Stimulated activated CD8-positive, alpha-beta memory T cell treated with anti-CD3 and anti-CD28 coated beads, Interleukin-2, amount 100 ng/mL, for 1 hour (primary cell): ENCODE data around the gene SLC49A3.
"Not testable (repeated sequence)": the region's sequence is repeated elsewhere in the genome, so short reads cannot be mapped to it uniquely, and the experiment has no call there.

Source experiments
- DNase-seq, 2 donors: peaks; one replicate each; pipeline ENCODE4 v3.0.0-alpha.2; 2020; ENCODE audit warnings: low read depth in 2 of 2

SLC49A3 gene

DNA sequence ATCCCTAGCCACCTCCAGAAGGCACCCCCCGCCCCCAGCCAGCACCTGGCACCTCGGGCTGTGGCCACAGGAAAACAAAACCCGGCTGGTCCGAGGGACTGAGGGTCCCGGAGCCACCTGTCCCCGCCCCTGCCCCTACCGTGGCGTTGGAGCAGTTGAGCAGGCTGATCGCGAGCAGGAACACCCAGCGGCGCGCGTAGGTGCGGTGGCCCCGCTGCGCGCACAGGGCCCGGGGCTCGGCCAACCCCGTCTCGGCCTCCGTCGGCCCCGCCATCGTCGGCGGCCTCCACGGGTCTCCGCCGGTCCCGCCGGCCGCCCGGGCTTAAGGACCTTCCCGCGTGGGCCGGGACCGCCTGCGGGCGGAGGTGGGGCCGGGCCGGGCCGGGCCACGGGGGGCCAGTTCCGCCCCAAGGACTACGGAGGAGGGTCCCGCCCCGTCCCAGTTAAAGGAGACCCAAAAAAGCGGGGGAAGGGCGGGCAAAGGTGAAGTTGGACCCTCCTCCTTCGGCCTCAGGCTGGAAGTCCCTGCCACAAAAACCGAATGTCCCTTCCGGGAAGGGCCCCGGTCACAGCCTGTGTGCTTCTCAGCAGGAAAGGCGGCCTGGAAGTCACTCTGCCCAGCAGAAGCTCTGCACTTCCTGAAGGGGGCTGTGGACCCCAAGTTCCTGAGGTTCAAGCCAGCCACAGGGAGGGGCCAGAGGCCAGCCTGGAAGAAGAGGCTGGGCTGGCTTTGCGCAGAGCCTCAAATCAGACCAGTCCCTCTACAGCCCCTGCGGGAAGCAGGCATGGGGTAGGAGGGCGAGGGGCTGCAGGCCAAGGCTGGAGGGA lies at the start of gene SLC49A3:
SLC49A3 (minus strand) TSS at position 298 of the 828 bp plus-strand sequence; CDS start at position 274, 24 bp downstream.
- DNase-seq = no peak

GRCh38 chr4:736561-736960 lies 47.6 kb upstream of the SLC49A3 start:
- not testable (repeated sequence) for DNase-seq

- no peak for DNase-seq
Measured at GRCh38 chr4:735583-735982, 46.6 kb upstream of the SLC49A3 start.

GRCh38 chr4:734951-735350 lies 46.0 kb upstream of the SLC49A3 start:
- no peak for DNase-seq

GRCh38 chr4:734075-734474 lies 45.1 kb upstream of the SLC49A3 start:
- no peak for DNase-seq

DNA sequence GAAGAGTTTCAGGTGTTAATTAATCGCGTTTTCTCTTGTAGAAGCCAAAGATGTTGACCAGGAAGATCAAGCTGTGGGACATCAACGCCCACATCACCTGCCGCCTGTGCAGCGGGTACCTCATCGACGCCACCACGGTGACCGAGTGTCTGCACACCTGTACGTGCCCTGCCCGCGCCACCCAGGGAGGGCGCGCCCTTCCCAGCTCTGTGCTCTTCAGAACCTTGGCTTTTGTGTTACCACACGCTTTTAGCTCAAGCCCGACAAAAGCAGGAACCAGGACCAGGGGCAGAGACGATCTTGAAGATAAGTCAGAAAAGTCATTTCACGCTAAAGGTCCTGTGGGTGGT lies 44.7 kb upstream of the SLC49A3 start:
- DNase-seq = no peak

DNA sequence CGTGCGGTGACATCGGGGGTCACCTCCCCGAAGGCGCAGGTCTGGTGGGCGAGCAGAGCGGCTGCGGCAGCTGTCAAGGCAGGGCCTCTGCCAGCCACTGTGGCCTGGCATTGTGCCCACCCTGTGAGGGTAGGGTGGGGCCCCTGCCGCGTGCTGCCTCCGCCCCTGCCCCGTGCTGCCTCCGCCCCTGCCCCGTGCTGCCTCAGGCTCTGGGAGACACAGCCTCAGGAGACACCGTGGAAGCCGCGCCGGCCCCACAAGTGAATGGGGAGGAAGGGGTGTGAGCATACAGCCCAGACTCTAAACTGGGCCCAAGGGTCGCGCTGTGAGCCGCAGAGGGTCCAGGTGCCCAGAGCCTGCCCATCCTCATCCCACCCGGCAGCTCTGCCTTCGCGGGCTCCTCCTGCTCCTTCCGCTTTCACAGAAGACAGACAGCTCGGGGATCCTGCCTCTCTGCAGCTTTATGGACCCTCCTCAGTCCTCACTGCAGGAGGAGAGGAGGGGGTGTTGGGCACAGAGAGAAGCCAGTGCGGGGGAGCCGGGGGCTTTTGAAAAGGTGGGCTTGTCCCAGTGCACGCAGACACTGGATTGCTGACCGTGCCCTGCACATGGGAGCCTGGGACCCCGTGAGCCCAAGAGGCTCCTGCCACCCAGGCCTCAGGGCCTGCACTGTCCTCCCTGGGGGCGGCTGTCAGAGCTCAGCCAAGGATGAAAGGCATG lies 44.1 kb upstream of the SLC49A3 start:
- no peak for DNase-seq

DNA sequence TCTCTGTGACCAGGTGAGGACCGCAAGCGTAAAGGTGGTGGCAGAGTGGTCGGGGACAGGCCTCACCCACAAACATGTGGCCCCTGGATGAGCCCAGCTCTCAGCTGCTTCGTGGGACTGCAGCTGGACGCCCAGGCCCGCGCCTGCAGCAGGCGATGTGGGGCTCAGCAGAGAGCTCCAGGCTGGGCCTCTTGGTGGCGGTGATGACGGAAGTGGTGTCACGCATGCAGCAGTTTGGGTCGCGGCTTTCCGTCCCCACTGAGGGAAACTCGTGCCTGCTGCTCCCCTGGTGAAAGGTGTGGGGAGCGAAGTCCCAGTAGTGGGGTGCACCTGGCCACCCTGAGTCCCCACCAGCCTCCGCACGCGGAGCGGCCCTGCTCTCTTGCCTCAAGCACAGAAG lies 43.5 kb upstream of the SLC49A3 start:
- DNase-seq = no peak

DNA sequence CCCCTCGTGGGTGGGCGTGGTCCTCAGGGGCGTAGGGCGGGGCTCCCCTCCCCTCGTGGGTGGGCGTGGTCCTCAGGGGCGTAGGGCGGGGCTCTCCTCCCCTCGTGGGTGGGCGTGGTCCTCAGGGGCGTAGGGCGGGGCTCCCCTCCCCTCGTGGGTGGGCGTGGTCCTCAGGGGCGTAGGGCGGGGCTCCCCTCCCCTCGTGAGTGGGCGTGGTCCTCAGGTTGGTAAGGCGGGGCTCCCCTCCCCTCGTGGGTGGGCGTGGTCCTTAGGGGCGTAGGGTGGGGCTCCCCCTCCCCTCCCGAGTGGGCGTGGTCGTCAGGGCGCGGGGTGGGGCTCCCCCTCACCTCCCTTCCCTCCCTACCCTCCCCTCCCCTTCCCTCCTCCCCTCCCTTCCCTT lies 43.0 kb upstream of the SLC49A3 start:
- not testable (repeated sequence) for DNase-seq

GRCh38 chr4:730946-731904 lies 42.3 kb upstream of the SLC49A3 start:
- not testable (repeated sequence) for DNase-seq

DNA sequence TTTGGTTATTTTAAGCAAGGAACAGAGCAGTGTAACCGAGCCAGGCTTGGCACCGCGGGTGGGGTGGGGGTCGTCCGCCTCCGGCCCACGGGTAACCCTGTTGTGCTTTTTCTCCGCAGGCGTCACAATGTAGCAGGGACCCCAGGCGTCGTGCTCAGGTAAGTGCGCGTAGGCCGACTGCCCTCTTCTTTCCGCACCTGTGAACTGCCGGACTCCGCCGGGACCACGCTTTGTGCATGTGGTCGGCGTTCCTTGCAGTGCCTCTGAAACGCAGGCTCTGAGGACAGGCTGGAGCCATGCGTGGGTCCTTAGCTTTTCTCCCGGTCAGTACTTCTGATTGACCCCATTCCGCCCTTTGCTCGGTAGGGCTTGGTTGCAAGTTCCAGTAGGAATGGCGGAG lies 41.6 kb upstream of the SLC49A3 start:
- no peak for DNase-seq

DNA sequence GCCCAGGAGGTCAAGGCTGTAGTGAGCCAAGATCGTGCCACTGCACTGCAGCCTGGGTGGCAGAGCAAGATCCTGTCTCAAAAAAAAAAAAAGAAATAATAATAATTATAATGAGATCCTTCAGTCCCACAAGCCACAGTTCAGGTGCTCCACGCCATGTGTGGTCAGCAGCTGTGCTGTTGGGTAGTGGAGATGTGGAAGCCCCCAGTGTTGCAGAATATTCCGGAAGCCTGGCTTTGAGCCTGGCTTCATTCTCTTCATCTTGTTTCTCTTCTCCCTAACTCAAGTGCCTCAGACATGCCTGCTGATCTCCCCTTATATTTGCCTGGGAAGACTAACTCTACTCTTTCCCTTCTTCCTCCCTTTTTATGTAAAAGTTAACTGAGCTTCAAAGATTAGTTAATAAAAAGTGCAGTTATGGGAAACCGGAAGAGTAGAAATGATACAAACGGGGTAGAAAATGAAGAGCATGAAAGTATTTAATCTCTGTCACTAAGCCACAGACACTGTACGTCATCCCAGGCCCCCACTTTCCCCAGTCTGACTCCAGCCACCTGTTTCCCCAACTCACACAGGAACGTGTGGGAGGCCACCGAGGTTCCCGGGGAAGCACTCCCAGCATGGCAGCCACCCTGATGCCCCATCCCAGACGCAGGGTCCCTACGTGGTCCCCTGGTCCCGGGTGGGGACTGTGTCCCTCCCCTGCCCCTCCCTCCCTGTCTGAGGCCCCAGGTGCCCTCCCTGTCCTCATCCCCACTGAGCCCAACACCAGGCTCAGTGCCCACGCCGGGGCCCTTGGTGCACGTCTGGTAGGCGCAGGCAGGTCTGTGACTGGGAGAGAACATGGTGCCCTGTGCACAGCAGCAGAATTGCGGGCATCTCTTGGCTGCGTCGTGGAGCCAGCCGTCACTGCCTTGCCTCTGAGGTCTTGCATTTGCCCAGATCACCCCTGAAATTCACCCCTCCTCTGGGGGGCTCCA lies 40.7 kb upstream of the SLC49A3 start:
- DNase-seq = no peak

DNA sequence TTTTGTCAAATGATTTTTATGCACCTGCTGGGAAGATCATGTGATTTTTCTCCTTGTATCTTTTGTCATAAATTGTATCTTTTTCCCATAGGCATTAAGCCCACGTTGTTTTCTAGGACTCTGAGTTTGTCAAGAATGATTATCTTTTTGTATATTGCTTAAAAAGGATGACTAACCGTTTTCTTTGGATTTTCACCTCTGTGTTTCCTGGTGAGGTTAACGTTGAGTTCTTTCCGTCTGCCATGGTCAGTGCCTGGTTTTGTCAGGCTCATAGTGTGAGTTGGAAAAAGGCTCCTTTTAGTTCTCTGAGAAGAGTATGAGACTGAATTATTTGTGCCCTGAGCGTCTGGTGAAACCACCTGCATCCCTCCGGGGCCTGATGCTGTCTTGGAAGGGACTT lies 38.6 kb upstream of the SLC49A3 start:
- no peak for DNase-seq

- DNase-seq = no peak
Measured at GRCh38 chr4:726838-727237, 37.9 kb upstream of the SLC49A3 start.

- DNase-seq = no peak
Measured at GRCh38 chr4:726235-726787, 37.4 kb upstream of the SLC49A3 start.

DNA sequence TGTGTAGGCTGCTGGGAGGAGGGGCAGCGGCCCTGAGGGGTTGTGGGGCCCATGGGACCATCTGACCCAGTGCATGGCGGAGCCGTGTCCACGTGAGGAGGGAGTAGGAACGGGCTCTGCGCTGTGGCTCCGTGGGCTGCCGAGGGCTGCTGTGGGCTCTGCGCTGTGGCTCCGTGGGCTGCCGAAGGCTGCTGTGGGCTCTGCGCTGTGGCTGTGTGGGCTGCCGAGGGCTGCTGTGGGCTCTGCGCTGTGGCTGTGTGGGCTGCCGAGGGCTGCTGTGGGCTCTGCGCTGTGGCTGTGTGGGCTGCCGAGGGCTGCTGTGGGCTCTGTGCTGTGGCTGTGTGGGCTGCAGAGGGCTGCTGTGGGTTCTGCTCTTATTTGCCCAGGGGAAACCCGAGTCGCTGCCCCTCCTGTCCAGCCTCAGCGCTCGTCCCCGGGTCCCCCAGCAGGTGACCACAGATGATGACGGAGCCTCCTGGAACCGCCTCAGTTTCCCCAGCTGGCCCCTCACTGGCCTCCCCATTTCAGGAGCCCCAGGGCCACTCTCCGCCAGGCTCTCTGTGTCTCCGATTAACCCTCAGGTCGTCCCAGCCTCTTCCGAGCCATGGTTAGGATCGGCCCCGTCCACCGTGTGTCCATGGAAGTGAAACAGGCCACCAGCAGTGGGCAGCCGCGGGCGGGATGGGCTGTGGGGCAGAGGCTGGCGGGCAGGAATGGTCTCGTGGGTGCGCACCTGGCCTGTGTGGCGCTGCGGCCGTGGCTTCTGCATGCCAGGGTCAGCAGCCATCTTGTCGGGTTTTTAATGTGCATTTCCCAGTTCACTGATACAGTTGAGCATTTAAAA lies 36.7 kb upstream of the SLC49A3 start:
- DNase-seq = no peak

- no peak for DNase-seq
Measured at GRCh38 chr4:723751-724530, 35.0 kb upstream of the SLC49A3 start.

GRCh38 chr4:722851-723360 lies 34.0 kb upstream of the SLC49A3 start:
- DNase-seq = no peak
